ENCODE measurements around the gene TFIP11. TPM values are rescaled to one million over a fixed set of nuclear protein-coding genes. Genes with fewer than 3 reads are reported as not detected.

Gene TFIP11
- total RNA-seq, 1 donor from 2014 or later: 26.2 TPM

DNA sequence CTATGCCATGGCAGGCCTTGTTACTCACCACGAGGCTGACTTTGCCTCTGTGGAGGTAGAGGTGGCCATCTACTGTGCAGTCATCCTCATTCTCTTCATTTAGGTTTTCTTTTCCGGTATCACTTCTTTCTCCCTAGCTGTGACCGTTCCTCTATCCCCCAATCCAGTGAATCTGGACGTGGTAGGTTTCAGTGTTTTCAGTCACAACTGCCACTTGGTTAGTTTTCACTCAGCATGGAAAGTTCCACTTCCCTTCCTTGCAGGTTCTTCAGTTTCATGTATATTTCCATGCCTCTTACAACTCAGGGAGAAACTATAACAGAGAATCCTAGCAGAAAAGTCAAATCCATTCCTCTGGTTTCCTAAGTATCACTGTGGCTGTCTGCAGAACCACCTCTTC is 30.6 kb downstream of the TFIP11 start:
- peaks cover 4% of the 10 kb centered on the region for H4K20me1 ChIP-seq (ENCODE audit: low read depth)
- H3K36me3 ChIP-seq: no peaks in the 10 kb centered on the region
- peak overlapping the region; percentile 98 for H3K4me3 Mint-ChIP-seq
- no peak for DNase-seq (ENCODE audit: low spot score)
- no peak overlapping the region for H2AFZ ChIP-seq (replicated peaks)
- no peak overlapping the region for H3K4me3 ChIP-seq
- H3K27ac Mint-ChIP-seq: no peak overlapping the region
- peaks cover 9% of the 10 kb centered on the region for H3K36me3 Mint-ChIP-seq
- H3K4me2 ChIP-seq: peak overlapping the region; percentile 95
- peaks cover 23% of the 10 kb centered on the region for H3F3A ChIP-seq (ENCODE audit: low read depth)
- TF ChIP-seq EZH2phosphoT487 (IDR thresholded peaks at IDR 0.05): no peak
- TF ChIP-seq, protein P1, sequence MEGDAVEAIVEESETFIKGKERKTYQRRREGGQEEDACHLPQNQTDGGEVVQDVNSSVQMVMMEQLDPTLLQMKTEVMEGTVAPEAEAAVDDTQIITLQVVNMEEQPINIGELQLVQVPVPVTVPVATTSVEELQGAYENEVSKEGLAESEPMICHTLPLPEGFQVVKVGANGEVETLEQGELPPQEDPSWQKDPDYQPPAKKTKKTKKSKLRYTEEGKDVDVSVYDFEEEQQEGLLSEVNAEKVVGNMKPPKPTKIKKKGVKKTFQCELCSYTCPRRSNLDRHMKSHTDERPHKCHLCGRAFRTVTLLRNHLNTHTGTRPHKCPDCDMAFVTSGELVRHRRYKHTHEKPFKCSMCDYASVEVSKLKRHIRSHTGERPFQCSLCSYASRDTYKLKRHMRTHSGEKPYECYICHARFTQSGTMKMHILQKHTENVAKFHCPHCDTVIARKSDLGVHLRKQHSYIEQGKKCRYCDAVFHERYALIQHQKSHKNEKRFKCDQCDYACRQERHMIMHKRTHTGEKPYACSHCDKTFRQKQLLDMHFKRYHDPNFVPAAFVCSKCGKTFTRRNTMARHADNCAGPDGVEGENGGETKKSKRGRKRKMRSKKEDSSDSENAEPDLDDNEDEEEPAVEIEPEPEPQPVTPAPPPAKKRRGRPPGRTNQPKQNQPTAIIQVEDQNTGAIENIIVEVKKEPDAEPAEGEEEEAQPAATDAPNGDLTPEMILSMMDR (IDR thresholded peaks at IDR 0.05): no peak
- TF ChIP-seq EZH2 (IDR thresholded peaks at IDR 0.05): no peak
- H3K9ac ChIP-seq: no peak overlapping the region
- H3K27me3 ChIP-seq: no peaks in the 10 kb centered on the region
- peaks cover 25% of the 10 kb centered on the region for H3K4me1 ChIP-seq
- H3K27ac ChIP-seq: no peak overlapping the region
- H3K27me3 Mint-ChIP-seq (ENCODE audit: insufficient read depth, low read depth): peaks cover 3% of the 10 kb centered on the region
- H3K4me1 Mint-ChIP-seq: peaks cover 60% of the 10 kb centered on the region
- H3K79me2 ChIP-seq (ENCODE audit: low read depth): peaks cover 76% of the 10 kb centered on the region
- H3K9me3 Mint-ChIP-seq: no peaks in the 10 kb centered on the region
- H3K9me3 ChIP-seq (ENCODE audit: low read depth): no peaks in the 10 kb centered on the region

DNA sequence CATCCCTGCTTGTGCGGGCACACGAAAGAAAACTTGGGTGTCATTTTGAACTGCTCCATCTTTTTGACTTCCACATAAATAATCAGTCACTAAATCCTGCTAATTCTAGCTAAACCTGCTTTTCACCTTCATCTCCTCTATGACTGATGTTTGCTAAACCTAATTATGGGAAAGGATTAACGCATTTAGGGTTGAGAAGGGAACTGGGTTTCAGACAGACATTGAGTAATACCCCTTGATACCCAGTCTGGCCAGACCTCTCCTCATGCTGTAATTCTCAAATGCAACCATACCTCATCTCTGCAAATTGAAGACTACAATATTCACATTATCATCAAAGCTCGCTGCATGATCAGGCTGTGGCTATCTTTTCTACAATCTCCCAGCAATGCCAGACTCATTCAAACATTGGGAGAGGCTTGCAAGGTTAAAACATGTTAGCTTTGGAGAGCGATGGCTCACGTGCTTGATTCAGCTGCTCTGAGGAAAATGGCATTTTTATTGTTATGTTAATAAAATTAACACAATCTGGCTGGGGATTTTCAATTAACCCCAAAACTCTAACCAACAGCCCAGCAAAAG is 31.1 kb downstream of the TFIP11 start:
- peaks cover 4% of the 10 kb centered on the region for H4K20me1 ChIP-seq (ENCODE audit: low read depth)
- peaks cover 25% of the 10 kb centered on the region for H3K4me1 ChIP-seq
- H3K9me3 ChIP-seq (ENCODE audit: low read depth): no peaks in the 10 kb centered on the region
- H3K4me3 ChIP-seq: no peak overlapping the region
- H3K79me2 ChIP-seq (ENCODE audit: low read depth): peaks cover 76% of the 10 kb centered on the region
- H3K9ac ChIP-seq: peak overlapping the region; percentile 14
- no peak overlapping the region for H2AFZ ChIP-seq (replicated peaks)
- no peaks in the 10 kb centered on the region for H3K9me3 Mint-ChIP-seq
- H3K4me1 Mint-ChIP-seq: peaks cover 63% of the 10 kb centered on the region
- H3K27ac ChIP-seq: no peak overlapping the region
- peaks cover 3% of the 10 kb centered on the region for H3K27me3 Mint-ChIP-seq (ENCODE audit: insufficient read depth, low read depth)
- no peaks in the 10 kb centered on the region for H3K27me3 ChIP-seq
- H3F3A ChIP-seq (ENCODE audit: low read depth): peaks cover 23% of the 10 kb centered on the region
- peaks cover 9% of the 10 kb centered on the region for H3K36me3 Mint-ChIP-seq
- no peak overlapping the region for H3K27ac Mint-ChIP-seq
- no peak for TF ChIP-seq EZH2phosphoT487 (IDR thresholded peaks at IDR 0.05)
- TF ChIP-seq EZH2 (IDR thresholded peaks at IDR 0.05): no peak
- TF ChIP-seq, protein P1 (IDR thresholded peaks at IDR 0.05): no peak
- peak overlapping the region; percentile 32 for H3K4me2 ChIP-seq
- no peak for DNase-seq (ENCODE audit: low spot score)
- no peaks in the 10 kb centered on the region for H3K36me3 ChIP-seq
- H3K4me3 Mint-ChIP-seq: no peak overlapping the region

DNA sequence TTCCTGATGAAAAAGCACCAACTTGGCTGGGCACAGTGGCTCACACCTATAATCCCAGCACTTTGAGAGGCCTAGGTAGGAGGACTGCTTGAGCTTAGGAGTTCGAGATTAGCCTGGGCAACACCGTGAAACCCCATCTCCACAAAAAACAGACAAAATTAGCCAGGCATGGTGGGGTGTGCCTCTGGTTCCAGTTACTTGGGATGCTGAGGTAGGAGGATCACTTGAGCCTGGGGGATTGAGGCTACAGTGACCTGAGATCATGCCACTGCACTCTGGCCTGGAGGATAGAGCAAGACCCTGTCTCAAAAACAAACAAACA is 31.7 kb downstream of the TFIP11 start:
- no peaks in the 10 kb centered on the region for H3K9me3 ChIP-seq (ENCODE audit: low read depth)
- H3K4me3 ChIP-seq: peak overlapping the region; percentile 23
- no peak overlapping the region for H3K9ac ChIP-seq
- Mint-ChIP-seq H3K27me3 (ENCODE audit: insufficient read depth, low read depth) (peaks cover 3% of the 10 kb centered on the region), H3K36me3 (peaks cover 9% of the 10 kb centered on the region), H3K9me3 (no peaks in the 10 kb centered on the region), H3K27ac (no peak overlapping the region), H3K4me1 (peaks cover 63% of the 10 kb centered on the region), H3K4me3 (peak overlapping the region; percentile 50)
- no peak overlapping the region for H3K27ac ChIP-seq
- H3K27me3 ChIP-seq: no peaks in the 10 kb centered on the region
- peaks cover 25% of the 10 kb centered on the region for H3K4me1 ChIP-seq
- no peak overlapping the region for H2AFZ ChIP-seq (replicated peaks)
- peaks cover 4% of the 10 kb centered on the region for H4K20me1 ChIP-seq (ENCODE audit: low read depth)
- H3F3A ChIP-seq (ENCODE audit: low read depth): peaks cover 23% of the 10 kb centered on the region
- no peak for DNase-seq (ENCODE audit: low spot score)
- H3K4me2 ChIP-seq: peak overlapping the region; percentile 62
- no peaks in the 10 kb centered on the region for H3K36me3 ChIP-seq
- peaks cover 70% of the 10 kb centered on the region for H3K79me2 ChIP-seq (ENCODE audit: low read depth)
- TF ChIP-seq, protein P1 (IDR thresholded peaks at IDR 0.05): no peak
- TF ChIP-seq EZH2phosphoT487 (IDR thresholded peaks at IDR 0.05): no peak
- TF ChIP-seq EZH2 (IDR thresholded peaks at IDR 0.05): no peak
